GM10248 (cell line): ENCODE measurements around the gene IMP3.

ENCODE experiments used
- CTCF ChIA-PET: fragments of 300-600 bp; sonication (Branson Sonifier 250); formaldehyde crosslinking; extraction: SDS; loops from one replicate; lab custom pipeline; 2021; ENCODE audit warnings: antibody characterized with exemption; lab: Yijun Ruan, JAX
- POLR2A ChIA-PET: fragments of 350-650 bp; sonication (Branson Sonifier 250); formaldehyde crosslinking; extraction: SDS; loops from one replicate; lab custom pipeline; 2020; ENCODE audit warnings: antibody characterized with exemption; lab: Yijun Ruan, JAX
- DNase-seq: peaks from one replicate; pipeline ENCODE4 v3.0.0; 2012; ENCODE audit errors: extremely low spot score
- TF ChIP-seq, protein P1 (sequence below): IDR thresholded peaks from 2 replicates; pipeline ENCODE4 v1.5.1; 2012; ENCODE audit warnings: mild to moderate bottlenecking, low read depth; ENCODE audit errors: extremely low read depth, missing control alignments, control extremely low read depth

The IMP3 gene

DNA sequence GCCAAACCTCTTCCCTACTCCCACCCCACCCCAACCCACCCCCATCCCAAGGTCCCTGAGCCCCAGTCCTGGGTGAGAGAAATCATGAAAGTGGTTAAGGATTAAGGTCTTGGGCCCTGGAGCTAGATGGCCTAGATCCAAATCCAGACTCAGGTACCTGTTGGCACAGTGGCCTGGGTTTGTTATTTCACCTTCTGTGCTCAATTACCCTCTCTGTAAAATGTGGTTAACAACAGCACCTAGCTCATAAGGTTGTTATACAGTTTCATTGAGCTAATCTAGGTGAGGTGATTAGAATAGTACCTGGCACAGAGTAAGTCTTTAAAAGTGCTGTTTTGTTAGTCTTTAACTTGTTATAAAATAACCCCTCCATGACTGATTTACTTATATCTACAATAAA is 8.1 kb downstream of the IMP3 start:
- ChIA-PET POLR2A (no interaction called here), CTCF (no interaction called here)
- TF ChIP-seq, protein P1, sequence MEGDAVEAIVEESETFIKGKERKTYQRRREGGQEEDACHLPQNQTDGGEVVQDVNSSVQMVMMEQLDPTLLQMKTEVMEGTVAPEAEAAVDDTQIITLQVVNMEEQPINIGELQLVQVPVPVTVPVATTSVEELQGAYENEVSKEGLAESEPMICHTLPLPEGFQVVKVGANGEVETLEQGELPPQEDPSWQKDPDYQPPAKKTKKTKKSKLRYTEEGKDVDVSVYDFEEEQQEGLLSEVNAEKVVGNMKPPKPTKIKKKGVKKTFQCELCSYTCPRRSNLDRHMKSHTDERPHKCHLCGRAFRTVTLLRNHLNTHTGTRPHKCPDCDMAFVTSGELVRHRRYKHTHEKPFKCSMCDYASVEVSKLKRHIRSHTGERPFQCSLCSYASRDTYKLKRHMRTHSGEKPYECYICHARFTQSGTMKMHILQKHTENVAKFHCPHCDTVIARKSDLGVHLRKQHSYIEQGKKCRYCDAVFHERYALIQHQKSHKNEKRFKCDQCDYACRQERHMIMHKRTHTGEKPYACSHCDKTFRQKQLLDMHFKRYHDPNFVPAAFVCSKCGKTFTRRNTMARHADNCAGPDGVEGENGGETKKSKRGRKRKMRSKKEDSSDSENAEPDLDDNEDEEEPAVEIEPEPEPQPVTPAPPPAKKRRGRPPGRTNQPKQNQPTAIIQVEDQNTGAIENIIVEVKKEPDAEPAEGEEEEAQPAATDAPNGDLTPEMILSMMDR: no peak
- DNase-seq: no peak

DNA sequence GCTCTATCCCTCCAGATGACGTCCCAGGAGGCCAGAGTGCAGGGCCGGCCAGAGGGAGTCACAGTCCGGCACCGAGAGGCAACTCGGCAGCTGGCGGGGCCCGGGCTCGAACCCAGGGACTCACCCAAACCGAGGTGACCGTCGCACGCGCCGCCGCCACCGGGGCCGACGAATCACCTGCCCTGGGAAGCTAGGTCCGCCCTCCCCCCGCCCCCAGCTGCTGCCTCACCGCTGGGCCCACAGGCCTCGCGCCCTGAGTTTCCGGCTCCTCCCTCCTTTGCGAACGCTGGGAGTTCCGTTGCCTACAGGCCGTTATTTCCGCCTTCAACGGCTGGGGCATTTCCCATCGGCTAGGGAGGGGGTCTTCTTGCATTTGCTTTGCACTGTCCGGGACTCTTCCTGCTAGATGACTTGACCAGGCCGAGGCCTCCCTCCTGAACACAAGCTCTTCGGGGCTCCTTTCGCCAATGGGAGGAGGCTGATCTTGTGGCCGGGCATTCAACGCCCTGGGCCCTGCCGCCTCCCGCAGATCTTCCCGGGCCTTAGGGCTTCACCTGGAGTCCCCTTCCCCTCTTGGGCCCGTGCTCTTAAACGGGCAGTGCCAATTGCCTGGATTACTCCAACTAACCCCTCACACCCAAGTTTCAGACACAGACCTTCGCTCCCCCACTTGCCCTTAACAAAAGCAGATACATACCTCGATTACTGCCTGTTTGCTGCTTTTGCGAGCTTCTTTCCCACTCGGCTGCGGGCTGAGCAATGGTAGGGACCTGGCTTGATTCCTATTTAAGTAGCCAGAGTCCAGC is 14.3 kb downstream of the IMP3 start, which contains the start of gene SNUPN:
SNUPN (minus strand) TSS at position 184 of the 806 bp plus-strand sequence. CDS start 4,674 bp downstream, outside the sequence.
- CTCF ChIA-PET: interaction anchor here (1.1 to 3.8 kb wide), 6 partner anchors 9 to 257 kb away, joined by 3 to 24 read pairs (median 6); partner anchors contain the start of genes IMP3 and MAN2C1
- POLR2A ChIA-PET: interaction anchor here (0.8 to 1.4 kb wide), 4 partner anchors 14 to 174 kb away, joined by 3 to 13 read pairs (median 6); partner anchors contain the start of genes IMP3, SIN3A and SNX33
- TF ChIP-seq, protein P1: no peak
- peak; percentile 99 for DNase-seq

DNA sequence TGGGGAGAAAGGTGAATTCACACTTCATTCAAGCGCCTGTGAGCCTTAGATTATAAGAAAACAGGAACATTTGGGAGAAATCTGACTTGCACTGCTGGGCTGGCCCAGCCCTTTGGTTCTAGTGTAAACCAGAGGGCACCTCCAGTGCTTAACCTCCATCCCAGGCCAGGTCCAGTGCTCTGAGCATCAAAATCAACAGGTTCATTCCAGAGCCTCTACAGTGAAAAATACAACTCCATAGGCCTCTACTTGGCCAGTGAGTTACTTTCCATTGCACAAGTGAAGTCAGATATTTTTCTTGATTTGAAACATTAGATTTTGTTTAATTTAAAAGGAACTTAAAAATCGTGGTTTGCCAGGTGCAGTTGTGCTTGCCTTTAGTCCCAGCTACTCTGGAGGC is 17.5 kb downstream of the IMP3 start:
- POLR2A ChIA-PET: no interaction called here
- TF ChIP-seq, protein P1: no peak
- DNase-seq: no peak
- CTCF ChIA-PET: no interaction called here

DNA sequence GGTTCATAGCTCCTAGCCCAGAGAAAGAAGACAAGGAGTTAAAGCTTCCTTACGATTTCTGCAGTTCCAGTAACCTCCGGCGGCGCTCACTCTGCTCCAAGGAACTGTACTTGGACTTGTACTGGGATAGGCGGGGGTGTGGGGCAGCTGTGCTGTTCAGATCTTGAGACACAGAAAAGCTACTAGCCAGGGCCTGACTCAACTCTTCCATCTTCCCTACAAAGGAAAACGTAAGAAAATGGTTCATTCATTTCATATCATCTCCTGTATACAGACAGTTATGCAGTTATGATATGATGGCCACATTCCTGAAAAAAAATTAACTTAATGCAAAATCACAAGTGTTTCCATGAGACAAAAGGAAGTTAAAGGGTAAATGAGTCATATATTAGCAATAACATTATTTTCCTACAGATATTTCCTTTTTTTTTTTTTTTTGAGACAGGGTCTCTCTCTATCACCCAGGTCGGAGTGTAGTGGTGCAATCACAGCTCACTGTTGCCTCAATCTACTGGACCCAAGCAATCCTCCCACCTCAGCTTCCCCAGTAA is 19.1 kb downstream of the IMP3 start:
- ChIA-PET POLR2A (interaction anchor here (0.6 kb wide), 1 partner anchor 18 kb away, joined by 3 read pairs; no protein-coding TSS in a partner anchor), CTCF (no interaction called here)
- TF ChIP-seq, protein P1: no peak
- no peak for DNase-seq

DNA sequence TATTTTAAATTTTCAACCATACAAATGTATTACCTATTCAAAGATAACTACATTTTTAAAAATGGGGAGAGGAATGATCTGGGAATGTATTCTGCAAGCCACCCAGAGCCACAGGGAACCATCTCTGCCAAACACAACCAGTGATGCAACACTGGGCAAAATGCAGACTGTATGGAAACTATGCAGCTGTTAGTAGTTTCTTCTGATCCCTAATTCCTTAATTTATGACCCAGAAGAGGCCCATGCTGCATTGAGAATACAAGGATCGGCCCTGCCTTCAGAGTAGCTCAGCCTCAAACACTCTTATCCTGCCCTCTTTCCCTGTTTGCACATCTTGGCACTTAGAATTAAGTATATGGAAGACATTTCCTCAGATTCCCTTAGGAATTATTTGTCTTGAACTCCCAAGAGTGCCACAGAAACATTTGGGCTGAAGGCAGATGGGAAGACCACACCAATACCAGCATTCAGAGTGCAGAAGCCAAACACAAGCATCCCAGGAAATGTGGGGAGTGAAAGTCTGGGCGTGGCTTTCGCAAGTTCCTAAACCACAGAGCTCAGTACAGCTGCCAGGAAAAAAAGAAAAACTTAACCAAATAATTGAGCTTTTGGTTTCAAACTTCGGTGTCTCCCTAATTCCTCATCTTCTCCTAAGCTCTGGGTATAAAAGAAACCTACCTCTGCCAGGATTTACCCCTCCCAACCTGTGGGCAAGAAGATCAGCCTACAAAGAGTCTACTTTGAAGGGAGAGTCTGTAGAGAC is 19.8 kb downstream of the IMP3 start:
- CTCF ChIA-PET: no interaction called here

More for the DNA sequence above, 19.8 kb downstream of the IMP3 start:
- TF ChIP-seq, protein P1: no peak
- POLR2A ChIA-PET: interaction anchor here (0.6 kb wide), 1 partner anchor 28 kb away, joined by 4 read pairs; the partner anchor contains the start of gene SNX33
- no peak for DNase-seq
